ENCODE measurements around the gene LRRC8B. TPM values are rescaled to one million over a fixed set of nuclear protein-coding genes. Genes with fewer than 3 reads are reported as not detected.
A peak's percentile ranks its signal among the peaks of the same experiment; 100 is the strongest.

Gene LRRC8B
- total RNA-seq, 1 experiment from 2014 or later = 24.2 TPM

- peaks cover 34% of the 10 kb centered on the region for H3K36me3 Mint-ChIP-seq
Measured at GRCh38 chr1:89581859-89582258, 57.2 kb downstream of the LRRC8B start.

GRCh38 chr1:89582571-89582970, 57.9 kb downstream of the LRRC8B start:
- POLR2A ChIA-PET = no interaction called here
- peak overlapping the region; percentile 47; the same call in 1 of the 2 replicates for H3K27ac Mint-ChIP-seq
- H3K27me3 Mint-ChIP-seq (ENCODE audit: low read depth) = no peaks in the 10 kb centered on the region
- H3K4me1 Mint-ChIP-seq = peaks cover 20% of the 10 kb centered on the region
- H3K9me3 Mint-ChIP-seq = no peaks in the 10 kb centered on the region
- ATAC-seq (no peak), DNase-seq (ENCODE audit: low spot score) (no peak)
- CTCF ChIA-PET = no interaction called here
- TF ChIP-seq AFF4 (CRISPR knock-in tag; IDR thresholded peaks at IDR 0.05; ENCODE audit: borderline replicate concordance) (no peak), SMAD4 (CRISPR knock-in tag; IDR thresholded peaks at IDR 0.05) (no peak), RELA (CRISPR knock-in tag; IDR thresholded peaks at IDR 0.05; ENCODE audit: borderline replicate concordance) (no peak), ATF1 (CRISPR knock-in tag; IDR thresholded peaks at IDR 0.05) (no peak), JUN (CRISPR knock-in tag; IDR thresholded peaks at IDR 0.05) (no peak), FOXP1 (CRISPR knock-in tag; IDR thresholded peaks at IDR 0.05; ENCODE audit: borderline replicate concordance) (no peak), CREB1 (CRISPR knock-in tag; IDR thresholded peaks at IDR 0.05) (no peak)
- no peak overlapping the region for H3K4me3 Mint-ChIP-seq
- H3K36me3 Mint-ChIP-seq = peaks cover 34% of the 10 kb centered on the region

More at GRCh38 chr1:89581859-89582258, 57.2 kb downstream of the LRRC8B start:
- ChIA-PET CTCF (no interaction called here), POLR2A (interaction anchor here (0.7 kb wide), 1 partner anchor 46 kb away, joined by 5 read pairs; no protein-coding TSS in a partner anchor)
- TF ChIP-seq ZNF121 (CRISPR knock-in tag; IDR thresholded peaks at IDR 0.05) (no peak), JUN (CRISPR knock-in tag; IDR thresholded peaks at IDR 0.05) (no peak), SMAD3 (CRISPR knock-in tag; IDR thresholded peaks at IDR 0.05; ENCODE audit: borderline replicate concordance) (no peak), TCF7 (CRISPR knock-in tag; IDR thresholded peaks at IDR 0.05; ENCODE audit: low read depth) (no peak), ZNF219 (CRISPR knock-in tag; IDR thresholded peaks at IDR 0.05; ENCODE audit: borderline replicate concordance) (no peak), GTF2I (CRISPR knock-in tag; conservative IDR thresholded peaks at IDR 0.05) (no peak), ZBTB43 (CRISPR knock-in tag; IDR thresholded peaks at IDR 0.05) (no peak), GRHL2 (CRISPR knock-in tag; IDR thresholded peaks at IDR 0.05; ENCODE audit: insufficient replicate concordance, severe bottlenecking) (no peak), ZNF396 (CRISPR knock-in tag; IDR thresholded peaks at IDR 0.05; ENCODE audit: borderline replicate concordance) (no peak), ZNF423 (CRISPR knock-in tag; IDR thresholded peaks at IDR 0.05) (no peak), AR (CRISPR knock-in tag; IDR thresholded peaks at IDR 0.05) (no peak), CREB1 (CRISPR knock-in tag; IDR thresholded peaks at IDR 0.05) (no peak), ZNF232 (CRISPR knock-in tag; IDR thresholded peaks at IDR 0.05) (no peak), ZNF425 (CRISPR knock-in tag; conservative IDR thresholded peaks at IDR 0.05) (no peak)
- Mint-ChIP-seq H3K4me3 (no peak overlapping the region), H3K4me1 (peaks cover 16% of the 10 kb centered on the region), H3K27me3 (ENCODE audit: low read depth) (no peaks in the 10 kb centered on the region), H3K9me3 (no peaks in the 10 kb centered on the region), H3K27ac (no peak overlapping the region)
- DNase-seq (ENCODE audit: low spot score) = no peak
- no peak for ATAC-seq

Measured in WTC11 (cell line).